ENCODE results near the gene UCHL3.

DNA sequence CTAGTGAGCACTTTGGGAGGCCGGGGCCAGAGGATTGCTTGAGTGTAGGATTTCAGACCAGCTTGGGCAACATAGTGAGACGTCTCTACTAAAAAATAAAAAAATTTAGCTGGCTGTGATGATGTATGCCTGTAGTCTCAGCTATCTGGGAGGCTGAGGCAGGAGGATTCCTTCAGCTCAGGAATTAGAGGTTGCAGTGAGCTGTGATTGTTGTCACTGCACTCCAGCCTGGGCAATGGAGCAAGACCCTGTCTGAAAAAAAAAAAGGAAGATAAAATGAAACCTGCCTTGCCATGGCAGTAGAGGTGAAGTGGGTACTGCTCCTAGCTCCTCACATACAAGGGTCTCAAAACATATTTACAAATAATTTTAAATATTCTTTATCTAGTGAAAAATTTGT is 7.4 kb downstream of the UCHL3 start:
- TF ChIP-seq, protein P1, sequence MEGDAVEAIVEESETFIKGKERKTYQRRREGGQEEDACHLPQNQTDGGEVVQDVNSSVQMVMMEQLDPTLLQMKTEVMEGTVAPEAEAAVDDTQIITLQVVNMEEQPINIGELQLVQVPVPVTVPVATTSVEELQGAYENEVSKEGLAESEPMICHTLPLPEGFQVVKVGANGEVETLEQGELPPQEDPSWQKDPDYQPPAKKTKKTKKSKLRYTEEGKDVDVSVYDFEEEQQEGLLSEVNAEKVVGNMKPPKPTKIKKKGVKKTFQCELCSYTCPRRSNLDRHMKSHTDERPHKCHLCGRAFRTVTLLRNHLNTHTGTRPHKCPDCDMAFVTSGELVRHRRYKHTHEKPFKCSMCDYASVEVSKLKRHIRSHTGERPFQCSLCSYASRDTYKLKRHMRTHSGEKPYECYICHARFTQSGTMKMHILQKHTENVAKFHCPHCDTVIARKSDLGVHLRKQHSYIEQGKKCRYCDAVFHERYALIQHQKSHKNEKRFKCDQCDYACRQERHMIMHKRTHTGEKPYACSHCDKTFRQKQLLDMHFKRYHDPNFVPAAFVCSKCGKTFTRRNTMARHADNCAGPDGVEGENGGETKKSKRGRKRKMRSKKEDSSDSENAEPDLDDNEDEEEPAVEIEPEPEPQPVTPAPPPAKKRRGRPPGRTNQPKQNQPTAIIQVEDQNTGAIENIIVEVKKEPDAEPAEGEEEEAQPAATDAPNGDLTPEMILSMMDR (conservative IDR thresholded peaks at IDR 0.05; ENCODE audit: low read length) = no peak
- TF ChIP-seq EZH2phosphoT487 (IDR thresholded peaks at IDR 0.05; ENCODE audit: borderline replicate concordance) = no peak

Data from Loucy (cell line).